Measurements from ENCODE around the gene HTRA3. TPM values are rescaled to one million over a fixed set of nuclear protein-coding genes. Genes with fewer than 3 reads are reported as not detected.

Gene HTRA3
- total RNA-seq, 1 donor from 2014 or later: 3.4 TPM

GRCh38 chr4:8332891-8333331 is 63.4 kb downstream of the HTRA3 start:
- Mint-ChIP-seq H3K27ac (ENCODE audit: unreplicated experiment) (no peak overlapping the region), H3K4me3 (no peak overlapping the region), H3K27me3 (ENCODE audit: low read depth) (no peaks in the 10 kb centered on the region), H3K4me1 (no peaks in the 10 kb centered on the region), H3K9me3 (peaks cover 8% of the 10 kb centered on the region), H3K36me3 (ENCODE audit: low read depth) (peaks cover 9% of the 10 kb centered on the region)
- no peak for DNase-seq (ENCODE audit: low read depth, low spot score)
- no peak for TF ChIP-seq CTCF (conservative IDR thresholded peaks at IDR 0.05)

- Mint-ChIP-seq H3K36me3 (ENCODE audit: low read depth) (peaks cover 11% of the 10 kb centered on the region), H3K27ac (ENCODE audit: unreplicated experiment) (no peak overlapping the region), H3K4me3 (no peak overlapping the region), H3K4me1 (no peaks in the 10 kb centered on the region), H3K27me3 (ENCODE audit: low read depth) (no peaks in the 10 kb centered on the region), H3K9me3 (peaks cover 11% of the 10 kb centered on the region)
- DNase-seq (ENCODE audit: low read depth, low spot score): no peak
- no peak for TF ChIP-seq CTCF (conservative IDR thresholded peaks at IDR 0.05)
Measured at GRCh38 chr4:8333726-8334460, 64.3 kb downstream of the HTRA3 start.

GRCh38 chr4:8334786-8335460 is 65.4 kb downstream of the HTRA3 start:
- no peak for DNase-seq (ENCODE audit: low read depth, low spot score)
- H3K36me3 Mint-ChIP-seq (ENCODE audit: low read depth): peaks cover 11% of the 10 kb centered on the region
- no peaks in the 10 kb centered on the region for H3K4me1 Mint-ChIP-seq
- no peak for TF ChIP-seq CTCF (conservative IDR thresholded peaks at IDR 0.05)
- no peak overlapping the region for H3K4me3 Mint-ChIP-seq
- H3K27me3 Mint-ChIP-seq (ENCODE audit: low read depth): no peaks in the 10 kb centered on the region
- peaks cover 11% of the 10 kb centered on the region for H3K9me3 Mint-ChIP-seq
- H3K27ac Mint-ChIP-seq (ENCODE audit: unreplicated experiment): peak overlapping the region; percentile 57

GRCh38 chr4:8335848-8336247 is 66.3 kb downstream of the HTRA3 start:
- H3K9me3 Mint-ChIP-seq: peaks cover 11% of the 10 kb centered on the region
- no peak overlapping the region for H3K27ac Mint-ChIP-seq (ENCODE audit: unreplicated experiment)
- no peak for DNase-seq (ENCODE audit: low read depth, low spot score)
- no peak overlapping the region for H3K4me3 Mint-ChIP-seq
- TF ChIP-seq CTCF (conservative IDR thresholded peaks at IDR 0.05): no peak
- H3K27me3 Mint-ChIP-seq (ENCODE audit: low read depth): no peaks in the 10 kb centered on the region
- H3K36me3 Mint-ChIP-seq (ENCODE audit: low read depth): peaks cover 11% of the 10 kb centered on the region
- no peaks in the 10 kb centered on the region for H3K4me1 Mint-ChIP-seq

GRCh38 chr4:8336412-8337075 is 67.0 kb downstream of the HTRA3 start:
- DNase-seq (ENCODE audit: low read depth, low spot score): no peak

More at GRCh38 chr4:8336412-8337075, 67.0 kb downstream of the HTRA3 start:
- Mint-ChIP-seq H3K9me3 (peaks cover 11% of the 10 kb centered on the region), H3K4me1 (no peaks in the 10 kb centered on the region), H3K27me3 (ENCODE audit: low read depth) (no peaks in the 10 kb centered on the region), H3K27ac (ENCODE audit: unreplicated experiment) (no peak overlapping the region), H3K4me3 (no peak overlapping the region), H3K36me3 (ENCODE audit: low read depth) (peaks cover 11% of the 10 kb centered on the region)
- no peak for TF ChIP-seq CTCF (conservative IDR thresholded peaks at IDR 0.05)

Data from neural crest cell (in vitro differentiated cells).